NOMO-1 (cell line): ENCODE measurements around the gene HOXB3.

ENCODE experiments used
- DNase-seq, 2 experiments: peaks; one replicate each; lab custom pipeline; 2025; ENCODE audit not compliant: unreplicated experiment in 2 of 2; lab: John Stamatoyannopoulos, UW

The HOXB3 gene

DNA sequence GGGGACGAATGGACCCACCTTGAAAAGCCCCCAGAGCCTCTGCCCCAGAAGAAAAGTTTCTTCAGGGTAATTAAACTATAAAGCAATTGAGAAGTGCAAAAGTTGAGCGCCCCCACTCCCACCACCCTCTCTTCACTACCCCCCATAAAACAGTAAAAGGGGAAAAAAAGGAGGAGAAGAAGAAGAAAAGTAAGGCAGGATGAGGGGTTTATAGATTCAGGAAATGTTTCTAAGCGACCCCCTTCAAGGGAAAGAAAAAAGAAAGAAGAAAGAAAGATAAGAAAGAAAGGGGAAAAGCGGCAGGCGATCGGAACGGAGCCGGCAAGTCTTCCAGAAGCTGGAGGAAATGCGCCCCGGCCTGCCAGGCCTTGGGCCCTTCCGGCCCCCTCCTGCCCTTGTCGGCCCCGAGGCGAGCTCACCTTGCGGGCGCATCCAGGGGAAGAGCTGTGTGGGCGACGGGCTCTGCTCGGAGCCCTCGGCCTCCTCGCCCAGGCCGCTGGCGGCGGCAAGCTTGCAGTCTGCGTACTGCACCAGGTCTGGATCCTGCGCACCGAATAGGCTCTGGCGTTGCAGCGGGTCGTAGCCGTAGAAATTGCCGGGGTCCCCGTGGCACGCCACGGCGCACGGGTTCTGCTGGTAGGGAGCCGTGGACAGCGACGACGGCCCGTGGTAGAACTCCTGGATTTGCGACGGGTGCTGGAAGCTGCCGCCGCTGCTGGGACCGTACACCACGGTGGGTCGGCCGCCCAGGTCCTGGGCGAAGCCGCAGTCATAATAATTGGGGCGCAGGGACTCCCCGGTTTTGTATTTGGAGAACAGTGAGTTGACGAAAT, 24.0 kb upstream of the HOXB3 start:
- no peak for DNase-seq

DNA sequence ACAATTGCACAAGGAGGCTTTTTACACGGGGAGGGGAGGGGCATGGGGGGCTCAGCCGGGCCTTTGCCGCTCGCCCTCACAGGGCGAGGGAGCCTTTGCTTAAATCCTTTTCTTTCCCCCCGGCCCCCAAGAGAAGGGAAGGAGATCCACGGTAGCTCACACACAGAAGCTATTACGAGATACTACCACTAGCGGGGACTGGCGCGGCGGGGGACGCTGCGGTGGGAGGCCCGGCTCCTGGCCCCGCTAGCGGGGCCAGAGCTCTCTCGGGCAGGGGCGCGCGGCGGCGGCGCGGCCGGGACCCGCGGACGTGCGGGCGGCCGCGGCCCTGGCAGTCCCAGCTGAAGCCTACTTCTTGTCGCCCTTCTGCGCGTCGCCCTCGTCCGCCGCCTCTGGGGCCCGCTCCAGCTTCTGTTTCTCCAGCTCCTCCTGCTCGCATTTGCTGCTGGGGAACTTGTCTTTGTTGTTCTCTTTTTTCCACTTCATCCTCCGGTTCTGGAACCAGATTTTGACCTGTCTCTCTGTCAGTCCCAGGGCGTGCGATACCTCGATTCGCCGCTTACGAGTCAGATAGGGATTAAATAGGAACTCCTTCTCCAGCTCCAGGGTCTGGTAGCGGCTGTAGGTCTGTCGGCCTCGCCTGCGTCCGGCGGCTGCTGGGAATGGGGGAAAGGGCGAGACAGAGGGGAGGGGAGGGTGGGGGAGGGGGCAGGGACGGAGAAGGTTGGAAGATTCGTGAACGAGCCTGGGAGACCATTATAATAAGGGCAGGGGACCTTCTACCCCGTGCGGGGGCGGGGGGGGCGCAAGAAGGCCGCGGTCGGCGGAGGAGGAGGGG, 23.0 kb upstream of the HOXB3 start:
- peak; percentile 43 to 45 for DNase-seq

DNA sequence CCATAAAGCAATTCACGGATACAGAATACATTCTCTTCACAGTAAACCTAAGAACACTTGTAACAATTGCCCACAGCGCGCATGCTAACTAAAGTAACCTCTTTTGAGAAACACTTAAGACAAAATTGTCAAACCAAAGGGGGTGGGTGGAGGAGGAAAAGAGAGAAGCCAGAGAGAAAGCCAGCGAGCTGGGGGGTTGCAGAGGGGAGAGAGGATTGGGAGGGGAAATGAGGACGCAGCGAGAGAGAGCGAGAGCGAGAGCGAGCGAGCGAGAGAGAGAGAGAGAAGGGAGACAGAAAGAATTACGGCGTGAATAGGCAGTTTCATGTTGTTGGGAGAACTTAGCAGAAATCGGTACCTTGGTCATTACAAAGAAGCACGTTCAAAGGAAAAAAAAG, 22.4 kb upstream of the HOXB3 start:
- no peak for DNase-seq

DNA sequence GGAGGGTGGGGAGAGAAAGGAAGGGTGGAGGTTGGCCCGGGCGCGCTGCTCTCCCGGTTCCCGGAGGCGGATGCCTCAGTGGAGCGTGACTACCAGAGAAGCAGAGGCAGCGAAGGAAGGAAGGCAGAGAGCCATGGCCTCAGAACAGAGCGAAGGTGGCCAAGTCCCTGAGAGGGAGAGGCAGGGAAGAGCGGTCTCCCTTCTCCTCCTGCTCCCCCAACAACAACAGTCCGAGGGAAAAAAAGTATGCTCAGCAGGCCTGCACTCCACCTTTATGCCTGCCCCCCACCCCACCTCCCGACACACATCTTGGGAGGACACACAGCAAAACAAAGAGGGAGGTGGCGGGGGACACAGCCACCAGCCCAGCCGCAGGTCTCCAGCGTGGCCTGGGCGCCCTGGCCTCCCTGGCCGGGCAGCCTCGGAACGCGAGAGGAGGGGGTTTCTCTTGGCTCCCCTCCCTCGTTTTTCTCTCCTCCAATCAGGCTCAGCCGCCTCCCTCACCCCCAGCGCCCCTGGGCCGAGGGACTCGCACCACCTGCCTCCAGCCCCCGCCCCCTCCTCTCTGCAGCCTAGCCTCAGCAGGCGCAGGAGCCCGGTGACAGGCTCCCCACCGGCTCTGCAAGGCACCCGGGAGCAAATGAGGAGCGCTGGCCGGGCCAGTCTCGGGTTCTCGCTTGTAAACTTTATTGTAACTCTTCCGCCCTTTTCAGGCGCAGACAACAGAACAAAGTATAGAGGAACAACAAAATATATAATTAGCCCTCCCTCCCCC, 21.8 kb upstream of the HOXB3 start:
- DNase-seq: no peak

DNA sequence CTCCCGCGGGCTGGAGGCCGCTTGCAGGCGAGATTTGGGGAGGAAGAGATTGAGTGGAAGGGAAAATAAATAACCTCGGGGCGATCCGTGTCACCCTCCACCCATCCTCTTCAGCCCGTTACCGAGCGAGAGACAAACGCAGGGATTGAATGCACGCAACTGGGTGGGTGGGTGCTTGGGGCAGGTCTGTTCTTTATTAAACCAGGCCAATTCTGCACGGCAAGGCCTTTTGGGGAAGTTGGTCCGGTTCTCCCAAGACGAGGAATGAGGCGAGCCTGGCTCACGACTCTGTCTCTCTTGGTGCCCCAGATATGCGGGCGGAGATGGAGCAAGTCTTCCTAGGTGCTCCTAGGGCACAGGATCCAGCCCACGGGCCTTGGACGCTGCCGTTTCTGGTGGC, 21.2 kb upstream of the HOXB3 start:
- DNase-seq: no peak

DNA sequence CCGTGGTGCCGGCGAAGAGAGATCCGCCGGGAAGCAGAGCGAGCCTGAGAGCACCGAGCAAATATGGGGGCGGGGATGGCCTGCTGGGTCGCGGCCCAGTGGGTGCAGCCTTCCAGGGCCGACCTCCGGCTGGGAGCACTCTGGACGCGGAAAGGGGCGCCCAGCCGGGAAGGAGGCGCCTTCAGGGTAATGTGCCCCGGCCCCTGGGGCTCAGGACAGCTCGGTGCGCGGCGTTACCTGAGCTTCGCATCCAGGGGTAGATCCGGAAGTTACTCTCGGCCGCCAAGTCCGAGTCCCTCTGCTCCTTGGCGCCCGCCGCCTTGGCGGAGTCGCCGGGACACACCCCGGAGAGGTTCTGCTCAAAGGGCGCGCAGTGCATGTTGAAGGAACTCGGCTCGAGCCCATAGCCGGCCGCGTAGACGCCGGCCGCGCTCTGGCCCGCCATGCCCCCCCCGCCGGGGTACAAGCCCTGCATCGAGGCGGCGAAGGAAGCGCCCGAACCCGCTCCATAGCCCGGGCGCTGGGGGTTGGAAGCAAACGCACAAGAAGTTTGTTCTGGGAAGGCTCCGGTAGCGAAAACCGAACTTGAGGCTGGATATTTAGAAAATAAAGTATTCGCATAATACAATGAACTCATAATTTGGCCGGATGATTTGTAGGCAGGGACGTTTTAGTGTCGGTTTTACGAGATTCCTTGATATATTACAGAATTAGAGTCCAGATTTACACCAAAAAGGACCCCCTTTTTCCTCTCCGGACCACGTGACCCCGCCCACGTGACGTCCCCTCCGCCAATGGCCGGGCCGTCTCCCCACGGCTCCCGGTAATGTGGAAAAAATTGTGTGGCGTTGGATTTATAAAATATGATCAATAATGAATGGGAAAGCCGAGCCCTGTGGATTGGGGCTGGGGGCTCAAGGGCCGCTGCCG, 20.5 kb upstream of the HOXB3 start, which contains the start of gene HOXB7:
Gene HOXB7 (minus strand): TSS at position 736 of the 930 bp plus-strand sequence. CDS start 99 bp downstream, at position 637.
- no peak for DNase-seq

DNA sequence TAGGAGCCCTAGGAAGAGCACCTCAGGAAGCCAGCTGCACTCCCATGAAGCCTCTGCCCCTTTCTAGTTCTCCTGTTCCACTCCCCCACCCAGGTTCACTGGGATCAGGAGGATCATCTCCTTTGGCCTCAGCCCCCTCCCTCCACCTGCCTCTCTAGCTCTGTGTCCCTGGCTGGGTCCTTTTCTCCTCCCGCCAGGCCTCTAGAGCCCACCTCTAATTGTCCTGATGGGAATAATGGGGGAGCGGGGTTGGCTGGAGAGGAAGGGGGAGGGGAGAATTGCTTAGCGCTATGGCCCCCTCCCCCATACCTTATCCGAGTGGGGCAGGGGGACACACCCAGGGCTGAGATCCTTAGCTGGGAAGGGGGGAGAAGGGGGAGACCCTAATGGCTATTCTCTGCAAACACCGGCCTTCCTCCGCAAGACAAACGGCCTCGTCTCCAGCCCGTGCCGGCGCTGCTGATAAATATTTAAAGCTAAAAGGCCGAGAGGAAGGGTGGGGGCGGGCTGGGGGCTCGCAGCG, 19.8 kb upstream of the HOXB3 start:
- no peak for DNase-seq

DNA sequence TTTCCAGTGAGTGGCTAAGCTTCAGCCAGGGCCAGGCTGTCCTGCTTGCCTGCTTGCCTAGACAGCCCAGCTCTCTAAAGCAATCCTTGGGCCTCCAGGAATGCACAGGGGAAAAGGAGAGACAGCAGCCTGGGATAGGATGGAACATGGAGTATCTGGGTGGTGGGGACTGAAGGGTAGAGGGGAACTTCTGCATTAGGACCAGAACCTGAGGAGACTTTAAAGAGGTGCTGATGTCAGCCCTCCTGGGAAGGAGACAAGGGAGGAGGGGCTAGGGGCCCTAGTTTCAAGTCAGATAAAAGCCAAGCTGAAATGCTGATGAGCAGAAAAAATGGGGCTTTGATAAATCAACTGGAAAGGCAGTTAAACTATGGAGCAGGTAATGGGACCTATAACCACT, 19.0 kb upstream of the HOXB3 start:
- DNase-seq: no peak

DNA sequence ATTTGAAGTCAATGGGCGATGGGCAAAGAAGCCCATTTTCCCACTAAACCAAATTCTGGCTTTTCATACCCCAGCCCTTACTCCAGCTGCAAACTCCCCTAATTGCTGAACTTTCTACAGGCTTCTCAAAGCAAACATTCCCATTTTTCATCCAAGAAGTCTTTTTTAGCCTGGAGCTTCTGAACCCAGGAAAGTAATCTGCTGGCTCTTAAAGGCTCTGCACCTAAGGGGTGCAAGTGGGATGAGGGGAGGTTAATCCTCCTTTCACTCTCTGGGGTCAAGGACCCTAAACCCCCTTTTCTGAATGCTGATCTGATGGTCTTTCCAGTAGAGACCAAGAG, 18.4 kb upstream of the HOXB3 start:
- no peak for DNase-seq

DNA sequence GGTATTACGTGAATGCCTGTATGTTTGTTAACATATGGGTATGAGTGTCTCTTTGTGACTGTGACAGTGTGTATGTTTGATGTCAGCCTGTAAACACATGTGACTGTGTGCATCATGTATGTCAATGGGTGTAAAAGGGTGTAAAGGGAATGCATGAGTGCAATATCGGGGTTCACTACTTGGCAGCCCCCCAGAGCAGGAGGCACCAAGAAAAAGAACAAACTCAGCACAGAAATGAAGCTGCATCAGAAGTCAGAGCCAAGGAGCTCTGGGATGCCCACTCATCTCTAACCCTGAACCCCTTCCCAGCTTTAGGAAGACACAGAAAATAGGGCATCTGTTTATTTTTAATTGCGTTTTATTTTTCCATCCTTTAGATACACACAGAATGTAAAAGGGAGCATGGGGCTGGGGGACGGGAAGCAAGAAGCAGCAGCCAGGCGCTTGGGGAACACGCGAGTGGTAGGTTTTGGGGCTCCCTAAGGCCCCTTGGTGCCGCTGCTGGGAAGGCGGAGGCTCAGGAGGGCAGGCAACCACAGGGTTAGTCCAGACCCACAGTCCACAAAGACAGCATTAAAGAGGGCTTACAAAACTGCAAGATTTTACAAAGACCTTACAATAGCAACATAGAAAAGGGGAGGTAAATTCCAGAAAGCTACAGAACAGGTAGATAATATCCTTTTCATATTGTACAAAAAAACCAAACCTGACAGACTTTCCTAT, 17.0 kb upstream of the HOXB3 start:
- no peak for DNase-seq

DNA sequence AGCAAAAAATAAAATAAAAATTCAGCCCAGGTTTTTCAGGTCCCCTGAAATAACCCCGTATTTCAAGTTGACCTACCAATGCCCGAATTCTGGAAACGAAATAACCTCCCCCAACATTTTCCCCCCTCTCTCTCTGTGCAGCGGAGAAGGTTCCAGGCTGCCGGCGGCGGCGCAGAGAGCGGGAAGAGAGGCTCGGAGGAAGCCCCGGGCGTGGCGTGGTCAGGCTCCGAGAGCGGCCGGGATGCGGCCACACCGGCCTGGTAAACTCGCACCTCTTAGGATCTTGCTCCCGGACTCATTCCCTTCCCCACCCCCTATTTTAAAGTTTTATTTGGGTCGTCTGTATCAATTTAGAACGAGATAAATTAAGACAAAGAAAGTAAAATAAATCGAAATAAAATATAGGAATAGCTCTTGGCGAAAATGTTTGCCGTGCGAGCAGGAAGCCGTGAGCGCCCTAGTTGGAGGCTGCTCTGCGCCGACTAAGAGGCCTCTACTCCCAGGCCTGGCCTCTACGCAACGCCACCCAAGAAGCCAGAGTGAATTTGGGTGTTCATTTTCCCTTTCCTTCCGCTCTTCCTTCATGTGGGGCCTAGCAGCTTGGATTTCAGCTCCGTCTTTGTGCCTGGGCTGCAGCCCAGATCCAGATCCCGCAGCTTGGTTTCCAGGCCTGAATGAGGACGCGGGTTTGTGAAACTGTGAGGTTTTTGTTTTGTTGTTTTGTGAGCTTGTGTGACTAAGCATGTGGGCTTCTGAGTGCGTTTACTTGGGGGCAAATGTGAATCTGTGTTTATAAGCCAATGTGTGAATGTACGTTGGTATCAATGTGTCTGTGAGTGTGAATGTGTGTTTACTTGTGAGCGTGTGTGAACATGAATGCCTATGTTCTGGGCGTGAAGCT, 16.2 kb upstream of the HOXB3 start:
- DNase-seq: no peak

DNA sequence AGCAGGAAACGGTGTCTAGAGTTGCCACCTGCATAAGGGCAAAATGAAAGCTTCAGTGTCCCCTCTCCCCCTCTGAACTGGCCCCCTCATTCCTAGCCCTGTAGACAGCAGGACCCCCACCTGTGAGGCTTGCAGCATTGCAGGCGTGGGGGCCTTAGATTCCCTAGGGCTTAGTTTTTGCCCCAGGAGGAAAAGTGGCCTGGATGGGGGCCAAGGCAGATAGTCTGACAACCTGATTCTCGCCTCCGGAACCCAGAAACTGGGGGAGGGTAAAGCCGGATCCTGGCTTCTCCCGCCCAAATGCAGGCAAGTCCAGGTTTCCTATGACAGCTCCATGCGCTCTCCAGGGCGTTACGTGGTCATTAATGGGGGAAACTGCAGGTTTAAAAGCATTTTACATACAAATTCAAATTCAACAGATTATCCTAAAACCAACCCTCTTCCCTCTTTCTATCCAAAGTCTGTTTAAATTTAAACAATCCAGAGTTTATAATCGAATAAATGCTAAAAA, 15.4 kb upstream of the HOXB3 start:
- DNase-seq: no peak

DNA sequence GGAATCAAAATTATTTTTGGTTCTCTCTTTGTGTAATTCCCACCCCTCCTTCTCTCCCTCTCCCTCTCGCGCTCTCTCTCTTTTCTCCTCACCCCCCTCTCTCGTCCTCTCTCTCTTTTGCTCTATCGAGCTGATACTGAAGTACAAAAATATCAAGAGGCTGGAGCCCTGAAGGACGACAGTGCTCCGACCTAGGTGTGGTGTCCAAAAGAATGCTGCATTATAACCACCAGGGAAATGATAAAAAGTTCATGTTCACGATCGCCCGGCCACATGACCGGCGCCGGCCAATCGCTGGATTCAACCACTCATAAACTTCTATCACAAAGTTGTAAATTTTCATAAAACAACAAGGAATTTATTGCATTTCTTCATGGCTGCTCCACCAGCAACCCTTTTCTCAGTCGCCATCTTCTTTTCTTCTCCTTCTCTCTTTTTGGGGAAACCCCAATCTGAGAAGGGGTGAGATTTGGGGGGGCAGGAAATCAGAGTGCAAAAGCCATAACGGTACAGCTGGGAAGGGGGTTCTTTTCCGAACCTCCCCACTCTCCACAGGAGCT, 14.8 kb upstream of the HOXB3 start, which contains the start of gene HOXB6:
Gene HOXB6 (minus strand): TSS at position 217 of the 560 bp plus-strand sequence. CDS start 6,836 bp downstream, outside the sequence.
- DNase-seq: no peak

DNA sequence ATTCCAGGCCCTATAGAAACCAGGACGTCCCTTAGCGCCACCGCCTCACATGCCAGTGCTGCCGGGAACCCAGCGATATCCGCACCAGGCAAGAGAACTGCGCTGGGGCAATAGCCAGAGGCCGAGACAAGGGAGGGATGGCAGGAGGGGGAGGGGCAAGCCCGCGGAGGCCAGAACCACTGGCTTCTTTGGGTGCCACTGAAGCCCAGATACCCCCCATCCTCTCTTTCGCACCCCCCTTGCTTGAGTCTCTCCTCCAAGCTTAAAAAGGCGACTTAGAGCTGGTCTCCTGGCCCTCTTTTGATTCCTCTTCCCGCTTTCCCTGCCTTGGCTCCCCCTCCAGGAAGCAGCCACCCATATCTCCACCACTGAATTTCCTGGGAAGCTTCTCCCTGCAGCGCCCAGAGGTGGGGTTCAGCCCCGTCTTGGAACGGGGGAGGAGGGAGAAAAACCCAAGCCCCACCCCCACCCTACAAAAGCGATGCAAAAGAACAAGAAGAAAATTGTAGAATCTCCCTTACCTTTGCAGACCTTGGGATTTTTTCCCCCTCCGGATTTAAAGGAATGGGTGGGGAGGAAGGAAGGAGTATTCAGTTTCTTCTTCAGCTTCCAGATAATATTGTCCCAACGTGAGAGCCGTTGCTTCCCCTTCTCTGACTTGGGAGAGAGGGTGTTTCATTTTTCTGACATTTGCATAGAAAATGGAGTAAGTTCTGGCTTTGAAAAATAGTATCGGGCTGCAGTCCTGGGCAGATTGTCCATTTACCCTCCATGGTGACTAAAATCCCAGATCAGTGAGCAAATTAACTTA, 14.1 kb upstream of the HOXB3 start:
- no peak for DNase-seq

DNA sequence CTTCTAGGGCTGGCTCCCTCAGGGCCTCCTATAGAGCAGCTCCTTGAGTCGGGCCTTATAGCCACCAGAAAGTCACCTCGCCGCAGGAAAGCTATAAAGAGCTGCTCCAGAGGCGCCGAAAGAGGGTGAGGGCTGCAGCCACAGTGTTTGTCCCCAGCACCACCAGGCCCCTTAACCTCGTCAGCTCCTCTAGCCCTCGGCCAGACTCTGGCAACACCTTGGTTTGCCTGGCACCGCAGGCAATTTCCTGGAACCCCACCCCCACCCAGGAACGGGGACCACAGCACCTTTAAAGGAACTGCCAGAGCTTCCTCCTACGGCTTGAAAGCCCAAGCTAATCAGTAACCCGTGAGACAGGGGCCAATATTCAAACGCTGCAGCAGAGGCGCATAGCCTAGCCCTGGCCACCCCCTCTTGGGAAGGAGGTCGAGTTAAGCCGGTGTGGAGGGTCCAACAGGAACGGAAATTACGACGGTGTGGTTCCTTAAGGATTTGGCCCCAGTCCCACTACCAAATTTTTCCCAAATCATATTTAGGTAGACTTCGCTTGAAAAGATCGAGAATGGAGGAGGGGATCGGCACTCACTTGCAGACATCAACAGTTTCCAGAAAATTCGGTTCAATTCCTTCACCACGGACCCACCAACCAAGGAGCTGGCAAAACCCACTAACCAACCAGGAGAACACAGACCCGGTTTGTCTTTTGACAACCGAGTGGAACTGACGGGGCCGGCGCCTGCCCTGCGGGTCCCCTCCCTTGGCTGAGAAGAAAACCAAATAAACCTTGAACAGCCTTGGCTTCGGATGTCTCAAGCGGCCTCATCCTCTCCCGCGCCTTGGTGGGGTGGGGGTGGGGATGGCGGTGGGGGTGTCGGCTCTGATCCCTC, 11.7 kb upstream of the HOXB3 start:
- DNase-seq: no peak

DNA sequence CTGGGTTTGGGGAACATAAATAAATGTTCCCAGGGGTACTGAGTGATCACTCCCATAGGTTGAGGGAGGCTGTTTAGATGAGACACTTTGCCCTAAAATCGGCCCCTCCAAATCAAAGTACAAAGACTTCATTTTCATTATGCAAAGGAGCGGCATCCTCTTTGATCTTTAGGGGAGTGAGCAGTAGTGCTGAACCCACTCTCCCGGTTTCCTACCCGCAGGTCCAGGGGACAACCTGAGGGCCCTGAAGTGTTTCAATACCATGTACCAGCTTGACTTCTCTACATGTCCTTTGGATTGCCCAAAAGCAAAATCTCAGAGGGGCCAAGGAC, 11.1 kb upstream of the HOXB3 start:
- DNase-seq: no peak
